NCI-H146 treated with DMSO at 0.1 percent for 48 hours (cell line): ENCODE results near the gene PPP1R36.
"Not testable (repeated sequence)": the region's sequence is repeated elsewhere in the genome, so short reads cannot be mapped to it uniquely, and the experiment has no call there.

ENCODE experiments used
- DNase-seq: peaks from one replicate; lab custom pipeline; 2025; ENCODE audit not compliant: unreplicated experiment; lab: John Stamatoyannopoulos, UW

The PPP1R36 gene

GRCh38 chr14:64518229-64518628 lies 31.5 kb upstream of the PPP1R36 start:
- no peak for DNase-seq

GRCh38 chr14:64520699-64521098 lies 29.1 kb upstream of the PPP1R36 start:
- DNase-seq, result no peak

GRCh38 chr14:64522591-64523355 lies 27.0 kb upstream of the PPP1R36 start:
- DNase-seq, result no peak

- no peak for DNase-seq
Measured at GRCh38 chr14:64525354-64525753, 24.4 kb upstream of the PPP1R36 start.

GRCh38 chr14:64531567-64531966 lies 18.2 kb upstream of the PPP1R36 start:
- no peak for DNase-seq

GRCh38 chr14:64536488-64537245 lies 13.1 kb upstream of the PPP1R36 start:
- DNase-seq, result no peak

- no peak for DNase-seq
Measured at GRCh38 chr14:64540208-64541202, 9.3 kb upstream of the PPP1R36 start, which contains the start of gene HSPA2. Gene HSPA2 (plus strand): TSS chr14:64540741. CDS start chr14:64540850, 109 bp downstream.

- DNase-seq, result no peak
Measured at GRCh38 chr14:64541261-64541971, 8.3 kb upstream of the PPP1R36 start.

GRCh38 chr14:64541972-64542835 lies 7.6 kb upstream of the PPP1R36 start:
- DNase-seq, result no peak

- no peak for DNase-seq
Measured at GRCh38 chr14:64542836-64543201, 6.9 kb upstream of the PPP1R36 start.

- no peak for DNase-seq
Measured at GRCh38 chr14:64544607-64545312, 5.0 kb upstream of the PPP1R36 start.

- no peak for DNase-seq
Measured at GRCh38 chr14:64549016-64549415, 745 bp upstream of the PPP1R36 start.

- DNase-seq, result peak; percentile 27
Measured at GRCh38 chr14:64550621-64551333, 1.0 kb downstream of the PPP1R36 start.

GRCh38 chr14:64554556-64554955 lies 4.8 kb downstream of the PPP1R36 start:
- no peak for DNase-seq

GRCh38 chr14:64556526-64556925 lies 6.8 kb downstream of the PPP1R36 start:
- no peak for DNase-seq

GRCh38 chr14:64558216-64558615 lies 8.5 kb downstream of the PPP1R36 start:
- not testable (repeated sequence) for DNase-seq

GRCh38 chr14:64561631-64562030 lies 11.9 kb downstream of the PPP1R36 start:
- no peak for DNase-seq

GRCh38 chr14:64562436-64562835 lies 12.7 kb downstream of the PPP1R36 start:
- no peak for DNase-seq
